Ovary (tissue), 9 donors: ENCODE results near the gene KLHDC2. TPM values are rescaled to one million over a fixed set of nuclear protein-coding genes. Genes with fewer than 3 reads are reported as not detected.
"Not testable (repeated sequence)": the region's sequence is repeated elsewhere in the genome, so short reads cannot be mapped to it uniquely, and the experiment has no call there.

ENCODE experiments used
- DNase-seq, 5 donors: peaks; one replicate each; pipeline ENCODE4 v3.0.0-alpha.2; 2019 to 2020
- H3K27ac ChIP-seq, 2 donors: fragments of 200-600 bp; one replicate each; pipeline versions ENCODE4 v1.5.1 to v1.8.0; 2019 to 2022
- H3K27me3 ChIP-seq: fragments of 200-600 bp; one replicate; pipeline ENCODE4 v1.8.0; 2022
- H3K36me3 ChIP-seq: fragments of 200-600 bp; sonication (generic); one replicate; pipeline ENCODE4 v1.5.1; 2019
- H3K4me1 ChIP-seq: one replicate; pipeline ENCODE4 v1.8.1; 2013; ENCODE audit warnings: mild to moderate bottlenecking, moderate library complexity; ENCODE audit not compliant: insufficient read depth
- H3K4me3 ChIP-seq: fragments of 200-600 bp; sonication (generic); one replicate; pipeline ENCODE4 v1.5.1; 2017
- H3K9me3 ChIP-seq, 2 donors: fragments of 200-600 bp in 1 of 2; sonication (generic) in 1 of 2; one replicate each; pipeline versions ENCODE4 v1.5.1 to v1.8.1; 2013 to 2019; ENCODE audit warnings: mild to moderate bottlenecking in 1 of 2, moderate library complexity in 1 of 2
- EP300 ChIP-seq: sonication (generic); formaldehyde crosslinking; IDR thresholded peaks from one replicate; pipeline ENCODE4 v1.6.1; 2017; ENCODE audit warnings: antibody characterized with exemption
- POLR2A ChIP-seq: fragments of 450-650 bp; IDR thresholded peaks from one replicate; pipeline ENCODE4 v1.6.1; 2017; ENCODE audit warnings: antibody characterized with exemption, mild to moderate bottlenecking, moderate library complexity
- WGBS, 3 donors: extraction: QIAGEN DNeasy Blood & Tissue Kit in 1 of 3; methylation state at CpG; one replicate each; pipeline versions ENCODE4 v1.1.5 to v1.1.7; 2013 to 2017; 5-methylcytosine and 5-hydroxymethylcytosine counted together
- intact Hi-C, 4 donors: fragments of 100-400 bp; cut with DNase I; formaldehyde crosslinking; loops; one replicate each; pipeline versions ENCODE4 v1.11.0 to v1.15.1; 2022 to 2023
- polyA plus RNA-seq, 2 donors: library from polyadenylated mRNA; stranded (reverse); fragments of 200-250 nt in 1 of 2; fragments of 350-450 nt in 1 of 2; fragmentation: Illumina TruSeq in 1 of 2; extraction: RNeasy Lipid Tissue Mini Kit (QIAGEN cat#74804) in 1 of 2; gene quantifications; one replicate each; pipeline ENCODE4 v1.2.3, GENCODE V29; 2013 to 2014
- total RNA-seq, 7 donors: library from RNA; depleted of rRNA in 2 of 7; stranded (reverse); fragments of >200 nt in 2 of 7; fragmentation: NEBNext Ultra II Directional in 3 of 7; extraction: Animal tissue kit (Norgen Biotek cat#: 25700) in 3 of 7; gene quantifications; one replicate each; pipeline versions ENCODE4 v1.1.0 to v1.2.4, GENCODE V29; 2016 to 2023
- TF ChIP-seq, protein P1 (sequence below), 3 donors: fragments of 450-650 bp in 2 of 3; fragments of 200-600 bp in 1 of 3; IDR thresholded peaks; one replicate each; pipeline versions ENCODE4 v1.5.1 to v1.8.0; 2016 to 2022; ENCODE audit warnings: antibody characterized with exemption in 3 of 3, mild to moderate bottlenecking in 1 of 3
- donor health status: DM: no; HTN: no; CAD: no; lungs with moderate emphysema.
- donor health status: DM: no; HTN: no; CAD: no.
- donor health status: Bipolar disorder and iron deficiency.
- donor health status: DM: yes; HTN: yes; CAD: no.
- donor health status: DM: no; HTN: no; CAD: no.
- donor health status: DM: yes; HTN: yes; CAD: no.

The KLHDC2 gene
- total and polyA plus RNA-seq, 9 donors, result 49.4 to 89.7 (median 70.1) TPM

DNA sequence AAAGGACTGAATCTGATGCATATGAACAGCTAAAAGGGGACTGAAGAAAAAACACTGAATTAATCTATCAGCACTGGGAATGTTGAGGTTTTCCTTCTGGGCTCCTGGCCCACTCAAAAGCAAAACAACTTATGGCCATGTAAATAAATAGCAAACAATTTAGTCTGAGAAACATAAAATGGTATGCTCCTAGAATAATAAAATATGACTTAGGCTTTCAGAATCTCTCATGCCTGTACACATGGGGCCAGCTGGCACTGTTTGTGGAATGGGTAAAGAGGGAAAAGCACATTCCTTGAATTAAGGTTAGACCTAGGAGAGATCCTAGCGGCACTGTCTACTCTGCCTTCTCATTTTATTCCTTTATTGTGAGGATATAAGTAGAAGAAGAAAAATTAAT, 6.2 kb downstream of the KLHDC2 start:
- Histone ChIP-seq H3K36me3 (no peaks in the 10 kb centered on the region), H3K9me3 (no peaks in the 10 kb centered on the region), H3K27me3 (no peaks in the 10 kb centered on the region), H3K4me1 (peaks cover 9% of the 10 kb centered on the region), H3K27ac (no peak overlapping the region), H3K4me3 (no peak overlapping the region)
- no peak for DNase-seq
- intact Hi-C loops, result no loop called here
- TF ChIP-seq, protein P1, sequence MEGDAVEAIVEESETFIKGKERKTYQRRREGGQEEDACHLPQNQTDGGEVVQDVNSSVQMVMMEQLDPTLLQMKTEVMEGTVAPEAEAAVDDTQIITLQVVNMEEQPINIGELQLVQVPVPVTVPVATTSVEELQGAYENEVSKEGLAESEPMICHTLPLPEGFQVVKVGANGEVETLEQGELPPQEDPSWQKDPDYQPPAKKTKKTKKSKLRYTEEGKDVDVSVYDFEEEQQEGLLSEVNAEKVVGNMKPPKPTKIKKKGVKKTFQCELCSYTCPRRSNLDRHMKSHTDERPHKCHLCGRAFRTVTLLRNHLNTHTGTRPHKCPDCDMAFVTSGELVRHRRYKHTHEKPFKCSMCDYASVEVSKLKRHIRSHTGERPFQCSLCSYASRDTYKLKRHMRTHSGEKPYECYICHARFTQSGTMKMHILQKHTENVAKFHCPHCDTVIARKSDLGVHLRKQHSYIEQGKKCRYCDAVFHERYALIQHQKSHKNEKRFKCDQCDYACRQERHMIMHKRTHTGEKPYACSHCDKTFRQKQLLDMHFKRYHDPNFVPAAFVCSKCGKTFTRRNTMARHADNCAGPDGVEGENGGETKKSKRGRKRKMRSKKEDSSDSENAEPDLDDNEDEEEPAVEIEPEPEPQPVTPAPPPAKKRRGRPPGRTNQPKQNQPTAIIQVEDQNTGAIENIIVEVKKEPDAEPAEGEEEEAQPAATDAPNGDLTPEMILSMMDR (IDR thresholded peaks at IDR 0.05), result no peak
- TF ChIP-seq EP300 (no peak), POLR2A (no peak)
- 12 to 51% (median 42%) methylated on average over 1 of the region's 1 CpG for WGBS, 3 donors

DNA sequence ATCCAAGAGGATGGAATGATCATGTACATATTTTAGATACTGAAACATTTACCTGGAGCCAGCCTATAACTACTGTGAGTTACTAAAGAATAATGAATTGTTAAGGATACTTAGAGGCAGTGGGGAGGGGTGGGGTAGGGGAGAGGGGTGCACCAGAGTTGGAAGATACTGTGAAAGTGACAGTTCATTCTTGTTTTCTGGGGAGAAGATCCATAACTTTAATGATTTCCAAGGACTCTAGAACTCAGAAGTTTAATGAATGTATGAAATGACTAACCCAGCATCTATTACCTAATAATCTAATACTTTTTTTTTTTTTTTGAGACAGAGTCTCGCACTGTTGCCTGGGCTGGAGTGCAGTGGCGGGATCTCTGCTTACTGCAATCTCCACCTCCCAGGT, 10.5 kb downstream of the KLHDC2 start:
- H3K4me1 ChIP-seq, result no peaks in the 10 kb centered on the region
- no peaks in the 10 kb centered on the region for H3K27me3 ChIP-seq
- H3K36me3 ChIP-seq, result no peaks in the 10 kb centered on the region
- TF ChIP-seq, protein P1 (IDR thresholded peaks at IDR 0.05), result no peak
- no peak for TF ChIP-seq POLR2A
- TF ChIP-seq EP300, result no peak
- no peak overlapping the region for H3K27ac ChIP-seq
- no peak for DNase-seq
- no peak overlapping the region for H3K4me3 ChIP-seq
- H3K9me3 ChIP-seq, result no peaks in the 10 kb centered on the region
- 97 to 99% (median 97%) methylated on average over 2 of the region's 2 CpGs for WGBS, 3 donors
- intact Hi-C loops, result no loop called here

DNA sequence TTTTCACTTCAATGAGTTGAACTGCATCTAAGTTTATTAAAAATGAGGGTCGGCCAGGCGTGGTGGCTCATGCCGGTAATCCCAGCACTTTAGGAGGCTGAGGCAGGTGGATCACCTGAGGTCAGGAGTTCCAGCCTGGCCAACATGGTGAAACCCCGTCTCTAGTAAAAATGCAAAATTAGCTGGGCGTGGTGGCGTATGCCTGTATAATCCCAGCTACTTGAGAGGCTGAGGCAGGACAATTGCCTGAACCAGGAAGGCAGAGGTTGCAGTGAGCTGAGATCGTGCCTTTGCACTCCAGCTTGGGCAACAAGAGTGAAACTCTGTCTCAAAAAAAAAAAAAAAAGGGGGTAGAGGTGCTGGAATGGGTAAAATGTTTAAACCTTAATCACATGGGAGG, 13.1 kb downstream of the KLHDC2 start:
- H3K9me3 ChIP-seq, H3K27ac ChIP-seq, H3K4me1 ChIP-seq, DNase-seq, H3K27me3 ChIP-seq, H3K36me3 ChIP-seq, H3K4me3 ChIP-seq: not testable (repeated sequence)
- 89 to 95% (median 95%) methylated on average over 7 of the region's 7 CpGs for WGBS, 3 donors
- intact Hi-C loops, result loop anchor here in 1 of 4 donors (10.0 kb wide), 1 partner anchor 54 kb away; no protein-coding TSS in a partner anchor

DNA sequence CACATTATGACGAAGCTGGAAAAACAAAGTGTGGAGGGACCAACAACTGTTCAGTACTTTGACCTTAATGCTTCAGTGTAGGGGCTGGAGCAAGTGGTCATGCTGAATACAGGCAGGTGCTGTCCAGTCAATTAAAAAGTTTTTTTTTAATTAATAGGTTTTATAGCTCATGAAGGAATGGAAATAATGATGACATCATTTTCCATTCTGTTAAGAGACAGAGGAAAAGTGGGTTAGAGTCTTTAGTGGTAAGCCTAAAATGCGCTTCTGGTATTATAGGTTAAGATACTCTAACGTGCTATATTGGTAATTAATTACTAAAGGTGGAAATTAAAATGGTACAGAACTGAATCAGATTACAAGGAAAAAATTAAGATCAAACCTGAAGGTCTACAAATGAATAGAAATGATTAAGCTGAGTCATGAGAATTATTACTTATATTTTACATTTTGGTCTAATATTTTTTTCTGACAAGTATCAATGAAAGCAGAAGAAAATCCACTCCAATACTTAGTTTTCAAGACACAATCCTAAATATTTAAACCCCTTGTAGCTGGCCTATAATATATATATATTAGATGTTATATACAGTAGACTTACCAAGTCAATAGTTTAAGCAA, 15.6 kb downstream of the KLHDC2 start:
- H3K4me3 ChIP-seq, result no peak overlapping the region
- no peaks in the 10 kb centered on the region for H3K27me3 ChIP-seq
- no peak overlapping the region for H3K27ac ChIP-seq
- no peaks in the 10 kb centered on the region for H3K9me3 ChIP-seq
- H3K36me3 ChIP-seq, result no peaks in the 10 kb centered on the region
- DNase-seq, result no peak
- TF ChIP-seq EP300, result no peak
- no peak for TF ChIP-seq POLR2A
- TF ChIP-seq, protein P1 (IDR thresholded peaks at IDR 0.05), result no peak
- no peaks in the 10 kb centered on the region for H3K4me1 ChIP-seq
- intact Hi-C loops, result loop anchor here in 1 of 4 donors (10.0 kb wide), 1 partner anchor 51 kb away; no protein-coding TSS in a partner anchor
- WGBS, 3 donors, result 79 to 83% (median 80%) methylated on average over 3 of the region's 3 CpGs

DNA sequence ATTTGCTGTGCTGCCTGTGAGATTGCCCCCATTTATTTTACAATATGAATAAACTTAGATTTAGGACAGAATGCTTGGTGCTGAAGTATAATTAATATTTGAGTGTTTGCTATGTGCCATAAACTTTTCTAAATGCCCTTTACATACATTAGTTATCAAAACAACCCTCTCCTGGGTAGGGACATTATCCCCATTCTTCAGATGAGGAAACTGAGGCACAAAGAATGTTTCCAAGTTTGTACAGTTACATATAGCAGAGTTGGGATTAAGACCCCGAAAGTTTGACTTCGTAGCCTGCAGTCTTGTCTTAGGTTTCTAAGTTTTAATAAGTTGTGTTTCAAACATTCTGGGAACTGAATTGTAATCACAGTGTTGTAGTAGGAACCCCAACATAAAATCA, 18.4 kb downstream of the KLHDC2 start:
- WGBS, 3 donors, result 96 to 100% (median 98%) methylated on average over 2 of the region's 2 CpGs
- Histone ChIP-seq H3K9me3 (no peaks in the 10 kb centered on the region), H3K4me3 (no peak overlapping the region), H3K27ac (no peak overlapping the region), H3K27me3 (no peaks in the 10 kb centered on the region), H3K36me3 (no peaks in the 10 kb centered on the region), H3K4me1 (no peaks in the 10 kb centered on the region)
- intact Hi-C loops, result loop anchor here in 1 of 4 donors (10.0 kb wide), 1 partner anchor 48 kb away; no protein-coding TSS in a partner anchor
- no peak for DNase-seq
- TF ChIP-seq EP300 (no peak), POLR2A (no peak)
- TF ChIP-seq, protein P1 (IDR thresholded peaks at IDR 0.05), result no peak
